ENCODE data around the gene DPYSL5.

DNA sequence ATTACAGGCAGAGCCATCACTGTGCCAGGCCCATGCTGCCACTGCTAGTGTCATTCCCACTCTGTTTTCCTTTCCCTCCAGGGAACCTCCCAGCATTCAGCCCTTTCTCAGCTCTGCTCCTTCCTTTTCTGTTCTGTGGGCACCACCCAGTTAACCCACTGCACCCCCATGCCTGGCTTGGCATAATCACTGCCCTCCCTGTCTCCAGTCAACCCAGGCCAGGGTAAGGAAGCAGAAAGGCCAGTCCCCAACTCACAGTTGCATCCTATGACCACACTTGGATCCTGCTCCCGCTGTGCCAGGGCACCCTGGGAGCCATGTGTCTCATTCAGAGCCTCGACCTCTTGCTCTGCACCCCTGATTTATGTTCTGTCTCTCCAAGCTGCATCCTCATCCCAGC, 32.2 kb downstream of the DPYSL5 start:
- TF ChIP-seq POLR2A (IDR thresholded peaks at IDR 0.05) (no peak), CTCF (IDR thresholded peaks at IDR 0.05) (no peak)

Data from right lobe of liver (tissue), 4 donors.